HepG2 (cell line): ENCODE results near the gene SMIM31.

Source experiments
- CTCF ChIP-seq: sonication (generic); formaldehyde crosslinking; IDR thresholded peaks from 2 replicates; pipeline ENCODE4 v1.5.0; 2020; ENCODE audit warnings: mild to moderate bottlenecking, missing genetic modification reagents, moderate library complexity
- EZH2 ChIP-seq: conservative IDR thresholded peaks from 2 replicates; pipeline ENCODE4 v1.6.1; 2012; ENCODE audit warnings: mild to moderate bottlenecking, low read depth, low read length, moderate library complexity
- MATR3 ChIP-seq: sonication (generic); formaldehyde crosslinking; IDR thresholded peaks from 2 replicates; pipeline ENCODE4 v1.4.0; 2020; ENCODE audit warnings: missing genetic modification reagents
- POLR2AphosphoS2 ChIP-seq: IDR thresholded peaks from 2 replicates; pipeline ENCODE4 v1.6.1; 2011; ENCODE audit warnings: low read depth, low read length, improper control_type of control experiment
- PREB ChIP-seq: sonication (generic); formaldehyde crosslinking; IDR thresholded peaks from 2 replicates; pipeline ENCODE4 v1.4.0; 2020; ENCODE audit warnings: missing genetic modification reagents
- RAD21 ChIP-seq: fragments of 450-650 bp; formaldehyde crosslinking; IDR thresholded peaks from 2 replicates; pipeline ENCODE4 v1.5.0; 2020; ENCODE audit warnings: mild to moderate bottlenecking
- RFX5 ChIP-seq: IDR thresholded peaks from 2 replicates; pipeline ENCODE4 v1.6.1; 2011; ENCODE audit warnings: low read depth, low read length, improper control_type of control experiment
- SAFB2 ChIP-seq: sonication (generic); formaldehyde crosslinking; IDR thresholded peaks from 2 replicates; pipeline ENCODE4 v1.5.1; 2020; ENCODE audit warnings: missing genetic modification reagents, low read depth, mild to moderate bottlenecking, borderline replicate concordance
- ZNF24 ChIP-seq: fragments of 450-650 bp; IDR thresholded peaks from 2 replicates; pipeline ENCODE4 v1.6.1; 2017; ENCODE audit warnings: antibody characterized with exemption, mild to moderate bottlenecking
- ZNF496 ChIP-seq: sonication (generic); formaldehyde crosslinking; IDR thresholded peaks from 2 replicates; pipeline ENCODE4 v1.8.1; 2023; ENCODE audit warnings: mild to moderate bottlenecking, moderate library complexity, missing genetic modification reagents; ENCODE audit not compliant: insufficient replicate concordance
- ZNF75D ChIP-seq: sonication (generic); formaldehyde crosslinking; IDR thresholded peaks from 2 replicates; pipeline ENCODE4 v1.8.1; 2023; ENCODE audit warnings: missing genetic modification reagents, mild to moderate bottlenecking, borderline replicate concordance
- TF ChIP-seq, protein P1 (sequence below): sonication (generic); formaldehyde crosslinking; IDR thresholded peaks from 2 replicates; pipeline ENCODE4 v1.4.0; 2020; ENCODE audit warnings: missing genetic modification reagents

GRCh38 chr4:164790249-164790648, 36.3 kb downstream of the SMIM31 start:
- TF ChIP-seq POLR2AphosphoS2 (no peak), RAD21 (CRISPR knock-in tag) (no peak), ZNF75D (no peak), PREB (no peak), RFX5 (no peak), CTCF (CRISPR knock-in tag) (no peak), ZNF496 (CRISPR knock-in tag) (no peak), MATR3 (CRISPR knock-in tag) (no peak), ZNF24 (no peak), SAFB2 (CRISPR knock-in tag) (no peak), EZH2 (no peak)
- TF ChIP-seq, protein P1, sequence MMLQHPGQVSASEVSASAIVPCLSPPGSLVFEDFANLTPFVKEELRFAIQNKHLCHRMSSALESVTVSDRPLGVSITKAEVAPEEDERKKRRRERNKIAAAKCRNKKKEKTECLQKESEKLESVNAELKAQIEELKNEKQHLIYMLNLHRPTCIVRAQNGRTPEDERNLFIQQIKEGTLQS (CRISPR knock-in tag): no peak
